Activated naive CD8-positive, alpha-beta T cell treated with anti-CD3 and anti-CD28 coated beads, Interleukin-2, amount 10 ng/mL, durations not matched to agents 7 days and 5 days (primary cell): ENCODE results near the gene ZNF83. TPM values are rescaled to one million over a fixed set of nuclear protein-coding genes. Genes with fewer than 3 reads are reported as not detected.
A peak's percentile ranks its signal among the peaks of the same experiment; 100 is the strongest.
"Not testable (repeated sequence)": the region's sequence is repeated elsewhere in the genome, so short reads cannot be mapped to it uniquely, and the experiment has no call there.

Experiments used
- ATAC-seq: fragments of 150-1000 bp; cut with Tn5 transposase; one replicate; pipeline ENCODE4 v1.10.0; 2021; ENCODE audit warnings: low read depth, moderate library complexity
- POLR2A ChIA-PET: fragments of 350-600 bp; sonication (Branson Sonifier 250); formaldehyde crosslinking; loops from one replicate; lab custom pipeline; 2021; ENCODE audit warnings: antibody characterized with exemption; lab: Charles Lee
- DNase-seq: peaks from one replicate; pipeline ENCODE4 v3.0.0; 2021
- H3K27ac Mint-ChIP-seq: one replicate; pipeline ENCODE4 v1.8.0; 2022; ENCODE audit warnings: mild to moderate bottlenecking, mixed read lengths
- H3K27me3 Mint-ChIP-seq: one replicate; pipeline ENCODE4 v1.8.0; 2022; ENCODE audit warnings: mild to moderate bottlenecking, moderate library complexity, mixed read lengths
- H3K36me3 Mint-ChIP-seq: one replicate; pipeline ENCODE4 v1.8.0; 2021; ENCODE audit warnings: mild to moderate bottlenecking, mixed read lengths
- H3K4me1 Mint-ChIP-seq: one replicate; pipeline ENCODE4 v1.8.0; 2021; ENCODE audit warnings: mixed read lengths
- H3K4me3 Mint-ChIP-seq: one replicate; pipeline ENCODE4 v1.8.0; 2022; ENCODE audit warnings: mild to moderate bottlenecking, moderate library complexity, mixed read lengths
- H3K9me3 Mint-ChIP-seq: one replicate; pipeline ENCODE4 v1.8.0; 2021; ENCODE audit warnings: mixed read lengths
- total RNA-seq, 2 experiments: library from RNA; stranded (reverse); gene quantifications; one replicate each; pipeline ENCODE4 v1.2.3, GENCODE V29; 2021

The ZNF83 gene
- 10 to 100 TPM; 81.0 to 92.4 TPM for total RNA-seq

DNA sequence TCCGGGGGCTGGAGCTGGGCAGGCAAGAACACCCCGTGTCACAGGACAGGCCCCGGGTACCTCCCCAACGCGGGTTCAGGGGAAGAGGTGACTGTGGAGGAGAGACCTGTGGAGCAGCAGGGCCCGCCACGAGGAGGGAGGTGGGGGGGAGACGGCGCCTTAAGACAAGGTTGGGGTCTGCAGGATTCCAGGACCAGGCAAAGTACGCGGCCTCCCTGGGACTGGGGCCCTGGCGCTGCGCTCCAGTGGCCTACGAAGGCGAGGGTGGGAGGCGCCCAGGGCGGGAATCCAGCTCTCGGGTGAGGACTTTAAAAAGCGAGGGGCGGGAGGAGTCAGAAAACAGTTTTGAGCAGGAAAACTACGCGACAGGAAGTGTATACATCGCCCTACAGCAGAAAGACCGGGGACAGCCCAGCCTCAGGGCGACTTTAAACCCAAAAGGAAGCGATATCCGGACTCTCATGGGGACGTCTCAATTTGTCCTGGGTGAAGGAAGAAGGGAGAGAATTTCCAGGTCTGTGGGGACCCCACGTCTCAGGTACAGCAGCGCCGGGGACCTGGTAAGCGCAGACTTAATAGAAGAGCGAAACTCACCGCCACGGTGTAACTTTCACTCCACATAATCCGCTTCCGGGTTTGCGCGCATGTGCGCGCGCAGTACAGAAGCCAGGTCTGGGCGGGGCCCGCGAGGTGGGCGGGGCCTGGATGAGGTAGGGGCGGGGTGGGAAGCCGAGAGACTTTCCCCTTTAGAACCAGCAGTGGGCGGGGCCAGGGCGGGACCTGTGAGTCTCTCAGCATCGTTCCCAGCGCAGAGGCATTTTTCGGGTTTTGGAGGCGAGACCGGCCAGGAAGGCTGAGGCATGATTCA lies at the start of gene ZNF83:
Gene ZNF83 (minus strand): TSS at position 638 of the 868 bp plus-strand sequence.
- Mint-ChIP-seq H3K9me3 (peaks cover 15% of the 10 kb centered on the region), H3K27me3 (no peaks in the 10 kb centered on the region), H3K36me3 (peaks cover 51% of the 10 kb centered on the region), H3K4me3 (peak within 1 kb of the TSS; percentile 88), H3K4me1 (peaks cover 11% of the 10 kb centered on the region), H3K27ac (peak within 1 kb of the TSS; percentile 94)
- POLR2A ChIA-PET: interaction anchor here (0.6 to 1.5 kb wide), 2 partner anchors 448 to 535 kb away, joined by 3 read pairs; partner anchors contain the start of gene PPP2R1A
- peak; percentile 92 for ATAC-seq
- DNase-seq: peak; percentile 95

DNA sequence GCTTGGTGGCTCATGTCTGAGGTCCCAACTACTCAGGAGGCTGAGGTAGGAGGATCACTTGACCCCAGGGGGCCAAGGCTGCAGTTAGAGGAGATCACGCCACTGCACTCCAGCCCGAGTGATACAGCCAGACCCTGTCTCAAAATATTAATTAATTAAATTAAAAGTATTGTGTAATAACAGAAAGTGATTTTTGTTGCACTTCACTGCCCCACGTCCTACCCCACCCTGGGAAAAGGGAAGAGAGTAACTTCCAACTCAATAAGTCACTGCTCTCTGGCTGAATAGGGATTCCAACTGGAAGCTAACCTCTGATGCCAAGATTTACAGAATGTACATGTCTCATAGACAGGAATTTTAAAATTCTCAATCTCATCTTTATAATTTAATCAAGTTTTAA lies 49.5 kb upstream of the ZNF83 start:
- Mint-ChIP-seq H3K27me3 (no peaks in the 10 kb centered on the region), H3K9me3 (peaks cover 7% of the 10 kb centered on the region), H3K36me3 (peaks cover 43% of the 10 kb centered on the region), H3K4me1 (peaks cover 15% of the 10 kb centered on the region), H3K4me3 (no peak overlapping the region), H3K27ac (no peak overlapping the region)
- POLR2A ChIA-PET: interaction anchor here (1.5 kb wide), 1 partner anchor 210 kb away, joined by 3 read pairs; the partner anchor contains the start of gene ZNF320
- DNase-seq (no peak), ATAC-seq (no peak)

DNA sequence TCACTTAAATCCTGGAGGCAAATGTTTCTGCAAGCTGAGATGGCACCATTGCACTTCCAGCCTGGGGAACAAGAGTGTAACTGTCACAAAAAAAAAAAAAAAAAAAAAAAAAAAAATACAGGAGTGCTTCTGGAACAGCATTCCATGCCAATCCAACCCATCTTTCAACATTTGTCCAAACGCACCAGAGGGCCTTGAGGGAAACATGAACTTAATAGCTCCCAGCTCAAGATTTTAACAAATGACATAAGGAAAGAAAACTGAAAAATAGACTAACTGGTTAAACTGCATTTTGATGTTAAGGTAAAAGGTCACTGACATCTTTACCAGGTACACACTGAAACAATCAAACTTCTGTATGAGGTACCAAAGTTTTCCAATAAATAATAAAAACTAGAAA lies 47.7 kb upstream of the ZNF83 start:
- ATAC-seq (no peak), DNase-seq (no peak)
- H3K4me3 Mint-ChIP-seq: no peak overlapping the region
- peaks cover 51% of the 10 kb centered on the region for H3K36me3 Mint-ChIP-seq
- H3K27ac Mint-ChIP-seq: no peak overlapping the region
- H3K9me3 Mint-ChIP-seq: peaks cover 5% of the 10 kb centered on the region
- peaks cover 16% of the 10 kb centered on the region for H3K4me1 Mint-ChIP-seq
- no peaks in the 10 kb centered on the region for H3K27me3 Mint-ChIP-seq
- POLR2A ChIA-PET: no interaction called here

- H3K27me3 Mint-ChIP-seq, H3K4me1 Mint-ChIP-seq, POLR2A ChIA-PET, ATAC-seq, DNase-seq, H3K27ac Mint-ChIP-seq, H3K4me3 Mint-ChIP-seq: not testable (repeated sequence)
- H3K9me3 Mint-ChIP-seq: peaks cover 11% of the 10 kb centered on the region
- peaks cover 68% of the 10 kb centered on the region for H3K36me3 Mint-ChIP-seq
Measured at GRCh38 chr19:52681216-52681615, 43.1 kb upstream of the ZNF83 start.

DNA sequence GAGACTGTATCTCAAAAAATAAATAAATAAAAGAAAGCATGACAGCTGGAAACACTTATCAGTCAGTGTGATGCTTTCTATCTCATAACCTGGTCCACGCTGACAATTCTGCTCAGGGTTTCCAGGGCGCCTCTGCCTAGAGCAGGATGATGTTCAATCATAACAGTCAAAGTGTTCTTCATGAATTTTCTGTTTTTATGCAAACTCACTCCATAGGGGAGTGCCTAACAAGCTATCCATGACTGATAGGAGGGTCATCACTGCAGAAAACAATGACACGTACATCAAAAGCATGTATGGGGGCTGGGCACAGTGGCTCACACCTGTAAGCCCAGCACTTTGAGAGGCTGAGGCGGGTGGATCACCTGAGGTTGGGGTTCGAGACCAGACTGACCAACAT lies 41.4 kb upstream of the ZNF83 start:
- DNase-seq (no peak), ATAC-seq (no peak)
- Mint-ChIP-seq H3K4me1 (peaks cover 13% of the 10 kb centered on the region), H3K9me3 (peaks cover 21% of the 10 kb centered on the region), H3K36me3 (peaks cover 70% of the 10 kb centered on the region), H3K27ac (no peak overlapping the region), H3K4me3 (no peak overlapping the region), H3K27me3 (no peaks in the 10 kb centered on the region)
- POLR2A ChIA-PET: no interaction called here

GRCh38 chr19:52675239-52675638 lies 37.1 kb upstream of the ZNF83 start:
- H3K27me3 Mint-ChIP-seq, ATAC-seq, H3K27ac Mint-ChIP-seq, DNase-seq, POLR2A ChIA-PET, H3K4me3 Mint-ChIP-seq: not testable (repeated sequence)
- peaks cover 29% of the 10 kb centered on the region for H3K9me3 Mint-ChIP-seq
- peaks cover 73% of the 10 kb centered on the region for H3K36me3 Mint-ChIP-seq
- H3K4me1 Mint-ChIP-seq: peaks cover 14% of the 10 kb centered on the region

- peaks cover 29% of the 10 kb centered on the region for H3K9me3 Mint-ChIP-seq
- ATAC-seq (no peak), DNase-seq (no peak)
- H3K4me3 Mint-ChIP-seq: no peak overlapping the region
- no peak overlapping the region for H3K27ac Mint-ChIP-seq
- peaks cover 11% of the 10 kb centered on the region for H3K4me1 Mint-ChIP-seq
- no peaks in the 10 kb centered on the region for H3K27me3 Mint-ChIP-seq
- POLR2A ChIA-PET: no interaction called here
- H3K36me3 Mint-ChIP-seq: peaks cover 77% of the 10 kb centered on the region
Measured at GRCh38 chr19:52673014-52673413, 34.9 kb upstream of the ZNF83 start.

GRCh38 chr19:52670046-52670445 lies 31.9 kb upstream of the ZNF83 start:
- Mint-ChIP-seq H3K4me1 (peaks cover 7% of the 10 kb centered on the region), H3K36me3 (peaks cover 83% of the 10 kb centered on the region), H3K27me3 (no peaks in the 10 kb centered on the region), H3K27ac (no peak overlapping the region), H3K4me3 (no peak overlapping the region), H3K9me3 (peaks cover 19% of the 10 kb centered on the region)
- DNase-seq (no peak), ATAC-seq (no peak)
- POLR2A ChIA-PET: no interaction called here

- peaks cover 5% of the 10 kb centered on the region for H3K4me1 Mint-ChIP-seq
- H3K4me3 Mint-ChIP-seq: no peak overlapping the region
- POLR2A ChIA-PET: no interaction called here
- peaks cover 83% of the 10 kb centered on the region for H3K36me3 Mint-ChIP-seq
- DNase-seq (no peak), ATAC-seq (no peak)
- no peak overlapping the region for H3K27ac Mint-ChIP-seq
- no peaks in the 10 kb centered on the region for H3K27me3 Mint-ChIP-seq
- H3K9me3 Mint-ChIP-seq: peaks cover 16% of the 10 kb centered on the region
Measured at GRCh38 chr19:52669586-52669985, 31.4 kb upstream of the ZNF83 start.

- Mint-ChIP-seq H3K4me1 (no peaks in the 10 kb centered on the region), H3K36me3 (peaks cover 79% of the 10 kb centered on the region), H3K9me3 (peaks cover 11% of the 10 kb centered on the region), H3K4me3 (no peak overlapping the region), H3K27ac (no peak overlapping the region), H3K27me3 (no peaks in the 10 kb centered on the region)
- POLR2A ChIA-PET: no interaction called here
- DNase-seq (no peak), ATAC-seq (no peak)
Measured at GRCh38 chr19:52667972-52668371, 29.8 kb upstream of the ZNF83 start.

GRCh38 chr19:52666506-52666905 lies 28.4 kb upstream of the ZNF83 start:
- peaks cover 84% of the 10 kb centered on the region for H3K36me3 Mint-ChIP-seq
- POLR2A ChIA-PET: interaction anchor here (0.7 kb wide), 1 partner anchor 634 kb away, joined by 3 read pairs; no protein-coding TSS in a partner anchor
- H3K27me3 Mint-ChIP-seq: no peaks in the 10 kb centered on the region
- no peak overlapping the region for H3K4me3 Mint-ChIP-seq
- ATAC-seq: no peak
- H3K4me1 Mint-ChIP-seq: no peaks in the 10 kb centered on the region
- H3K9me3 Mint-ChIP-seq: peaks cover 13% of the 10 kb centered on the region
- H3K27ac Mint-ChIP-seq: no peak overlapping the region
- no peak for DNase-seq

- Mint-ChIP-seq H3K9me3 (peaks cover 14% of the 10 kb centered on the region), H3K4me1 (no peaks in the 10 kb centered on the region), H3K36me3 (peaks cover 84% of the 10 kb centered on the region), H3K27me3 (no peaks in the 10 kb centered on the region), H3K27ac (no peak overlapping the region), H3K4me3 (no peak overlapping the region)
- POLR2A ChIA-PET: no interaction called here
- DNase-seq: no peak
- no peak for ATAC-seq
Measured at GRCh38 chr19:52665529-52665928, 27.4 kb upstream of the ZNF83 start.

GRCh38 chr19:52665027-52665426 lies 26.9 kb upstream of the ZNF83 start:
- peaks cover 86% of the 10 kb centered on the region for H3K36me3 Mint-ChIP-seq
- H3K27me3 Mint-ChIP-seq: no peaks in the 10 kb centered on the region
- POLR2A ChIA-PET: no interaction called here
- no peak overlapping the region for H3K4me3 Mint-ChIP-seq
- H3K9me3 Mint-ChIP-seq: peaks cover 12% of the 10 kb centered on the region
- DNase-seq (no peak), ATAC-seq (no peak)
- no peaks in the 10 kb centered on the region for H3K4me1 Mint-ChIP-seq
- H3K27ac Mint-ChIP-seq: no peak overlapping the region

DNA sequence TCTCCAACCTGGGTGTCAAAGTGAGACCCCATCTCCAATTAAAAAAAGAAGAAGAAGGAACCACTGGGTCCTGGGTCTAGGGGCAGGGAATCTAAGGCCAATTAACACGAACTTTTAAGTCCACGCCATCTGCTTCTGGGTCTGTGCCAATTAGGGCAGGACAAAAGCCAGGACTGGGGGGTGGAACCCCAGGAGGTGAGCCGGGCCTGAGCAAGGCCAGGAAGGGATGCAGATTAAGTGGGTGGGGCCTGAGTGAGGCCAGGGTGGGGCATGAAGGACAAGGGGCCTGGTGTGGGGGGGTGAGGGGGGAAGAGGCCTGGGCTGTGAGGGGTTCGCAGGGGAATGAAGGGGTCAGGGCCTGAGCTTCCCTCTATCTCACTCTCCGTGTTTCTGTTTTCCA lies 26.3 kb upstream of the ZNF83 start:
- POLR2A ChIA-PET: no interaction called here
- H3K27ac Mint-ChIP-seq: no peak overlapping the region
- no peak for DNase-seq
- H3K4me1 Mint-ChIP-seq: peaks cover under 1% of the 10 kb centered on the region
- peaks cover 13% of the 10 kb centered on the region for H3K9me3 Mint-ChIP-seq
- no peak for ATAC-seq
- H3K27me3 Mint-ChIP-seq: no peaks in the 10 kb centered on the region
- H3K4me3 Mint-ChIP-seq: no peak overlapping the region
- H3K36me3 Mint-ChIP-seq: peaks cover 86% of the 10 kb centered on the region
